ENCODE measurements around the gene PXK. TPM values are rescaled to one million over a fixed set of nuclear protein-coding genes. Genes with fewer than 3 reads are reported as not detected.

PXK gene
- total RNA-seq, 2 donors from 2014 or later: 19.6 to 21.8 TPM

DNA sequence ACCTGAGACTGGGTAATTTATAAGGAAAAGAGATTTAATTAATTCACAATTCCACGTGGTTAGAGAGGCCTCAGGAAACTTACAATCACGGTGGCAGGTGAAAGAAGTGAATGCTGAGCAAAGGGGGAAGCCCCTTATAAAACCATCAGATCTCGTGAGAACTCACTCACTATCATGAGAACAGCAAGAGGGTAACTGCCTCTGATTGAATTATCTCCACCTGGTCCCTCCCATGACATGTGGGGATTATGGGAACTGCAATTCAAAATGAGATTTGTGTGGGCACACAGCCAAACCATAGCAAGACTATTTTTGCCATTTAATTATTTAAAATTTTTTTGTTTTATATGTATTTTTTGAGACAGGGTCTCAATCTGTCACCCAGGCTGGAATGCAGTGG lies 132.2 kb downstream of the PXK start:
- TF ChIP-seq POLR2A (IDR thresholded peaks at IDR 0.05) (no peak), POLR2AphosphoS5 (IDR thresholded peaks at IDR 0.05) (no peak)
- TF ChIP-seq, protein P1, sequence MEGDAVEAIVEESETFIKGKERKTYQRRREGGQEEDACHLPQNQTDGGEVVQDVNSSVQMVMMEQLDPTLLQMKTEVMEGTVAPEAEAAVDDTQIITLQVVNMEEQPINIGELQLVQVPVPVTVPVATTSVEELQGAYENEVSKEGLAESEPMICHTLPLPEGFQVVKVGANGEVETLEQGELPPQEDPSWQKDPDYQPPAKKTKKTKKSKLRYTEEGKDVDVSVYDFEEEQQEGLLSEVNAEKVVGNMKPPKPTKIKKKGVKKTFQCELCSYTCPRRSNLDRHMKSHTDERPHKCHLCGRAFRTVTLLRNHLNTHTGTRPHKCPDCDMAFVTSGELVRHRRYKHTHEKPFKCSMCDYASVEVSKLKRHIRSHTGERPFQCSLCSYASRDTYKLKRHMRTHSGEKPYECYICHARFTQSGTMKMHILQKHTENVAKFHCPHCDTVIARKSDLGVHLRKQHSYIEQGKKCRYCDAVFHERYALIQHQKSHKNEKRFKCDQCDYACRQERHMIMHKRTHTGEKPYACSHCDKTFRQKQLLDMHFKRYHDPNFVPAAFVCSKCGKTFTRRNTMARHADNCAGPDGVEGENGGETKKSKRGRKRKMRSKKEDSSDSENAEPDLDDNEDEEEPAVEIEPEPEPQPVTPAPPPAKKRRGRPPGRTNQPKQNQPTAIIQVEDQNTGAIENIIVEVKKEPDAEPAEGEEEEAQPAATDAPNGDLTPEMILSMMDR (IDR thresholded peaks at IDR 0.05): no peak
- H3K4me3 ChIP-seq: no peak overlapping the region
- no peaks in the 10 kb centered on the region for H3K27me3 ChIP-seq (replicated peaks; ENCODE audit: insufficient read depth)
- no peak for DNase-seq (ENCODE audit: low spot score)
- H3K36me3 ChIP-seq: no peaks in the 10 kb centered on the region
- H3K9me3 ChIP-seq: no peaks in the 10 kb centered on the region
- WGBS: 82% methylated on average over 3 of the region's 3 CpGs
- no peak overlapping the region for H3K27ac ChIP-seq
- H3K4me1 ChIP-seq (replicated peaks): peaks cover 5% of the 10 kb centered on the region
- intact Hi-C loops (cut with DNase I): no loop called here

DNA sequence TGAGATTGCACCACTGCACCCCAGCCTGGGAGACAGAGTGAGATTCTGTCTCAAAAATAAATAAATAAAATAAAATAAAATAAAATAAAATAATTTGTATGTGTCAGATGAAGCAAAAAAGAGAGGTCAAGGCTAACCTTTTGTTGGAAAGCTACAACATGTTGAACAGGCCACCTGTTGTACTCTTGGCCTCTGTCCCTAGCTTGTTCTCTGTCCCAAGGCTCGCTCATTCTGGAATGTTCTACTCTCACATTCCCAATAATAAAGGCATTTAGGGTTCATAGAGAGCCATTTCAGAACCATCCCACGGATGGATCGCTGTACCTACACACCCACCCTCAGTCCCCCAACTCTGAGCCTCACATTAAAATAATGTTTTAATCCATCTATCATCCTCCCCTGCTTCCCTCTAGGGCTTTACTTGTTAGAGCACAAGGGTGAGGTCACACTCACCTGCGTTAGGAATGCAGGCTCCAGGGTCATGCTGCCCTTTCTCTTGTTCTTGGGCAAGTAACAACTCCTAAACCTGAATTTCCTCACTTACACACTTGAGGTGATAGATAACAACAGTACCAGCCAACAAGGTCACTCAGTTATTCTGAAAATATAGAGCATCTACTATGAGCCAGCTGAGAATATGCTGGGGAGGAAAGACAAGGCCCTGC lies 134.3 kb downstream of the PXK start:
- no peaks in the 10 kb centered on the region for H3K27me3 ChIP-seq (replicated peaks; ENCODE audit: insufficient read depth)
- no peaks in the 10 kb centered on the region for H3K9me3 ChIP-seq
- peaks cover 5% of the 10 kb centered on the region for H3K4me1 ChIP-seq (replicated peaks)
- no peak overlapping the region for H3K27ac ChIP-seq
- H3K36me3 ChIP-seq: no peaks in the 10 kb centered on the region
- TF ChIP-seq, protein P1 (IDR thresholded peaks at IDR 0.05): no peak
- TF ChIP-seq POLR2A (IDR thresholded peaks at IDR 0.05) (no peak), POLR2AphosphoS5 (IDR thresholded peaks at IDR 0.05) (no peak)
- WGBS: 95% methylated on average over 4 of the region's 4 CpGs
- H3K4me3 ChIP-seq: no peak overlapping the region
- DNase-seq (ENCODE audit: low spot score): no peak
- intact Hi-C loops (cut with DNase I): no loop called here

DNA sequence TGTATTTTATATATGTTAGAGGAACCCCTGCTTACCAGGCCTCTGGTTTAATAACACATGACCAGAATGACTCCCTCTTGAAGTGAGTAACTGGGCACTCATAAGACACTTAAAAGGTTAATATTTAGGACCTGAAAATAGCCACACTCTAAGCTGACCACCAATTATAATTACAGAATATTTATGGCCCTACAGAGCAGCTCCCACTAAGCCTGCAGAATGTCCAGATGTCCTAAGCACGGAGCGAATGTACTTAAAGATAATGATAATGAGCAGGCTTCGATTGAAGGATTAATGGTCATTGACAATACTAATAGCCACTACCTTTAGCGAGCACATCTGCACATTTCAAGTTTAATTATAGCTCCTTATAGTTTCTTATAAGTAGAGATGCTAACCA lies 136.4 kb downstream of the PXK start:
- no peak overlapping the region for H3K4me3 ChIP-seq
- DNase-seq (ENCODE audit: low spot score): no peak
- H3K4me1 ChIP-seq (replicated peaks): no peaks in the 10 kb centered on the region
- TF ChIP-seq, protein P1 (IDR thresholded peaks at IDR 0.05): no peak
- no peak for TF ChIP-seq POLR2AphosphoS5 (IDR thresholded peaks at IDR 0.05)
- TF ChIP-seq POLR2A (IDR thresholded peaks at IDR 0.05): no peak
- no peaks in the 10 kb centered on the region for H3K27me3 ChIP-seq (replicated peaks; ENCODE audit: insufficient read depth)
- no peak overlapping the region for H3K27ac ChIP-seq
- WGBS: 88% methylated on average over 4 of the region's 4 CpGs
- intact Hi-C loops (cut with DNase I): no loop called here
- no peaks in the 10 kb centered on the region for H3K9me3 ChIP-seq
- H3K36me3 ChIP-seq: no peaks in the 10 kb centered on the region

DNA sequence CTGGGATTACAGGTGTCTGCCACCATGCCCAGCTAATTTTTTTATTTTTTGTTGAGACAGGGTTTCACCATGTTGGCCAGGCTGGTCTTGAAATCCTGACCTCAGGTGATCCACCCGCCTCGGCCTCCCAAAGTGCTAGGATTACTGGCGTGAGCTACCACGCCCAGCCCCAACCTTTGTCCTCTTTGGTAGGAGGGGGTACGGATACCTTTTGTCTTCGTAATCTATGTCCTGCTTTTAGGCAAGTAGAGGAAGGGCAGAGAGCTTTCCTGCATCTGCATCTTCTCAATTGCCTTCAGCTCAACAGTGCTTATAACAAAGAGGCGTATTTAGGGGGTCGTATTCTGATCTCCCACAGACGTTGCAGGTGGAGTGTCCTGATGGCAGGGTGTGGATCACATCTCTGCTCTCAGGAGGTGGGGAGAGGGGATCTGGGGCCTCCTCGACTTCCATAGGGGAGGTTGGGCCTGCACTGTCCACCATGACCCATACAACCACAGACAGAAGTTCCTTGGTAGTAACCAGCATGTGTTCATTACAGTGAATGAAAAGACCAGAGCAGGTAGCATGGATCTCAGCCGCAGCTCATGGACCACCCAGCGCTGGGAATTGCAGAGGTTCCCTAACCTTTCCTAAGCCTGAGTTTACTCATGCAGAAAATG lies 137.8 kb downstream of the PXK start:
- Histone ChIP-seq H3K36me3 (no peaks in the 10 kb centered on the region), H3K27ac (no peak overlapping the region), H3K4me1 (replicated peaks) (no peaks in the 10 kb centered on the region), H3K27me3 (replicated peaks; ENCODE audit: insufficient read depth) (no peaks in the 10 kb centered on the region), H3K4me3 (no peak overlapping the region), H3K9me3 (no peaks in the 10 kb centered on the region)
- 91% methylated on average over 12 of the region's 12 CpGs for WGBS
- TF ChIP-seq, protein P1 (IDR thresholded peaks at IDR 0.05): no peak
- TF ChIP-seq POLR2AphosphoS5 (IDR thresholded peaks at IDR 0.05): no peak
- TF ChIP-seq POLR2A (IDR thresholded peaks at IDR 0.05): no peak
- intact Hi-C loops (cut with DNase I): no loop called here
- DNase-seq (ENCODE audit: low spot score): no peak
